Choroid plexus epithelial cell (primary cell): ENCODE data around the gene MGAT4A.

ENCODE experiments used
- DNase-seq: peaks from one replicate; pipeline ENCODE4 v3.0.0-alpha.2; 2010; ENCODE audit warnings: low read depth
- H3K4me3 ChIP-seq: 2 replicates; pipeline ENCODE4 v1.5.1; 2011; ENCODE audit warnings: low read depth, mild to moderate bottlenecking, control low read depth, low read length, moderate library complexity
- CTCF ChIP-seq: conservative IDR thresholded peaks from 2 replicates; pipeline ENCODE4 v1.5.1; 2011; ENCODE audit warnings: low read depth, mild to moderate bottlenecking, control low read depth, inconsistent platforms, low read length, moderate library complexity

MGAT4A gene

GRCh38 chr2:98617149-98617548 is 113.8 kb downstream of the MGAT4A start:
- DNase-seq, result no peak
- no peak for TF ChIP-seq CTCF
- H3K4me3 ChIP-seq, result no peak overlapping the region

- peak; percentile 39 for TF ChIP-seq CTCF
- no peak for DNase-seq
- no peak overlapping the region for H3K4me3 ChIP-seq
Measured at GRCh38 chr2:98615481-98615880, 115.5 kb downstream of the MGAT4A start.

- DNase-seq, result no peak
- no peak for TF ChIP-seq CTCF
Measured at GRCh38 chr2:98614024-98614739, 116.8 kb downstream of the MGAT4A start.

GRCh38 chr2:98608962-98609604 is 121.8 kb downstream of the MGAT4A start:
- peak; percentile 68 for DNase-seq
- H3K4me3 ChIP-seq, result peak overlapping the region; percentile 94
- no peak for TF ChIP-seq CTCF

More at GRCh38 chr2:98614024-98614739, 116.8 kb downstream of the MGAT4A start:
- H3K4me3 ChIP-seq, result no peak overlapping the region

- peak within 1 kb of the TSS; percentile 94 for H3K4me3 ChIP-seq
- peak; percentile 92 for DNase-seq
- no peak for TF ChIP-seq CTCF
Measured at GRCh38 chr2:98608116-98608961, 122.6 kb downstream of the MGAT4A start, which contains the start of the genes COA5 and UNC50. COA5 (minus strand) TSS chr2:98608512; CDS start chr2:98608405, 107 bp downstream. UNC50 (plus strand) TSS chr2:98608589; CDS start chr2:98609760, 1,171 bp downstream.

- peak overlapping the region; percentile 94 for H3K4me3 ChIP-seq
- peak; percentile 23 for DNase-seq
- TF ChIP-seq CTCF, result no peak
Measured at GRCh38 chr2:98607741-98608115, 123.2 kb downstream of the MGAT4A start.
